ENCODE data around the gene TAF1A. TPM values are rescaled to one million over a fixed set of nuclear protein-coding genes. Genes with fewer than 3 reads are reported as not detected.

Gene TAF1A
- total RNA-seq, 4 donors from 2014 or later, result 1.3 to 3.9 (median 2.5) TPM

DNA sequence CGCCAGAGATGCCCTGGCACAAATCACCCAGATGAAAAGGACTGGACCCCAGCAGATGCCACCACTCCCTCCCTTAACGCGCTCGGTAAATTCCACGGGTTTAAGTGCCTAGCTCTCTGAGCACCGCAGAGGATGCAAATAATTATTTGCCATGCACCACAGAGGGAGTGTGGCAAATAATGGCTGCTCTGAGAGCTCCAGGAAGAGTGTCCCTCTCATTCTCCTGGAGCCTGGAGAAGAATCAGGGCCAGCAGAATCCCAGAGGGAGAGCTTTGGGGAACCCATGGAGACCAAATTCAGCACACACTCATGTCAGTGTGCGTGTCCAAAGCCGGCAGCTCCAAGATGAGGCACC is 42.5 kb downstream of the TAF1A start:
- no peaks in the 10 kb centered on the region for H3K9me3 ChIP-seq
- 56% methylated on average over 7 of the region's 8 CpGs for WGBS
- TF ChIP-seq, protein P1, sequence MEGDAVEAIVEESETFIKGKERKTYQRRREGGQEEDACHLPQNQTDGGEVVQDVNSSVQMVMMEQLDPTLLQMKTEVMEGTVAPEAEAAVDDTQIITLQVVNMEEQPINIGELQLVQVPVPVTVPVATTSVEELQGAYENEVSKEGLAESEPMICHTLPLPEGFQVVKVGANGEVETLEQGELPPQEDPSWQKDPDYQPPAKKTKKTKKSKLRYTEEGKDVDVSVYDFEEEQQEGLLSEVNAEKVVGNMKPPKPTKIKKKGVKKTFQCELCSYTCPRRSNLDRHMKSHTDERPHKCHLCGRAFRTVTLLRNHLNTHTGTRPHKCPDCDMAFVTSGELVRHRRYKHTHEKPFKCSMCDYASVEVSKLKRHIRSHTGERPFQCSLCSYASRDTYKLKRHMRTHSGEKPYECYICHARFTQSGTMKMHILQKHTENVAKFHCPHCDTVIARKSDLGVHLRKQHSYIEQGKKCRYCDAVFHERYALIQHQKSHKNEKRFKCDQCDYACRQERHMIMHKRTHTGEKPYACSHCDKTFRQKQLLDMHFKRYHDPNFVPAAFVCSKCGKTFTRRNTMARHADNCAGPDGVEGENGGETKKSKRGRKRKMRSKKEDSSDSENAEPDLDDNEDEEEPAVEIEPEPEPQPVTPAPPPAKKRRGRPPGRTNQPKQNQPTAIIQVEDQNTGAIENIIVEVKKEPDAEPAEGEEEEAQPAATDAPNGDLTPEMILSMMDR (IDR thresholded peaks at IDR 0.05), result no peak
- TF ChIP-seq POLR2AphosphoS5 (IDR thresholded peaks at IDR 0.05) (no peak), POLR2A (IDR thresholded peaks at IDR 0.05) (no peak), EP300 (IDR thresholded peaks at IDR 0.05) (no peak)
- no peak overlapping the region for H3K27ac ChIP-seq
- H3K27me3 ChIP-seq, result peaks cover 14% of the 10 kb centered on the region
- H3K36me3 ChIP-seq, result no peaks in the 10 kb centered on the region
- H3K4me1 ChIP-seq, result peaks cover 13% of the 10 kb centered on the region
- no peak overlapping the region for H3K4me3 ChIP-seq
- DNase-seq (ENCODE audit: low spot score in 2 of 2), result no peak

DNA sequence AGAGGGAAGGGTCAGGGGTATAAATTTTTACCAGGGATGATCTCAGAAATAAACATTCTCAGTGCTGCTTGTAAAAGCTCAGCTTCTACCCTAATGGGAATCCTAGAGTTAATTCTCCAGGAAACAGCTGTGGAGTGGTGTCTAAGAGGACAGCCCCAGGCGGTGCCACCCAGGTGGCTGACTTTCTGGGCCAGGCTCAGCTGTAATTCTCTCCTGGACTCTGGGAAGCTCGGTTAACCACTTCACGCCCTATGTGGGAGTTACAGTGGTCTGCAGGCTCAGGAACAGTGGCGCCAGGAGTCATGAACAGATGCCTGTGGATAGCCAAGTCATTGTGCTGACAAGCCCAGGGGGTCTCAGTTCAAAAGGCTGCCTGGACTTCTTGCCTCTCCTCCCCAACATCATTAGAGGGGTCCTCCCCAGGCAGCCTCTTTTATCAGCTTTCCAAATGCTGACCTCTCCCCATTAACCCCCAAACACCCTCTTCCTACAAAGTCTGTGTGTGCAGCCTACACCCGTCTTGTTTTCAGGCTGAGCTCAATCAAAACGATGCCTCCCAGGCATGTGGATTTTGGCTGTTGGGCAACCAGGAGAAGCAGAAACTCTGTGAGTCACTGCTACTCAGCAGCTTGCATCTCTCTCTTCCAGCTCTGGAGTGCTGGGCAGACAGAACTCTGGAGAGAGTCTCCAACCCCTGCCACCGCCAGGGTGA is 43.0 kb downstream of the TAF1A start:
- no peak overlapping the region for H3K27ac ChIP-seq
- DNase-seq (ENCODE audit: low spot score in 2 of 2), result no peak
- no peaks in the 10 kb centered on the region for H3K36me3 ChIP-seq
- TF ChIP-seq EP300 (IDR thresholded peaks at IDR 0.05), result no peak
- no peak for TF ChIP-seq POLR2AphosphoS5 (IDR thresholded peaks at IDR 0.05)
- TF ChIP-seq, protein P1 (IDR thresholded peaks at IDR 0.05), result no peak
- no peak for TF ChIP-seq POLR2A (IDR thresholded peaks at IDR 0.05)
- WGBS, result 6% methylated on average over 6 of the region's 7 CpGs
- peaks cover 14% of the 10 kb centered on the region for H3K27me3 ChIP-seq
- H3K4me3 ChIP-seq, result no peak overlapping the region
- H3K4me1 ChIP-seq, result peaks cover 13% of the 10 kb centered on the region
- H3K9me3 ChIP-seq, result no peaks in the 10 kb centered on the region

DNA sequence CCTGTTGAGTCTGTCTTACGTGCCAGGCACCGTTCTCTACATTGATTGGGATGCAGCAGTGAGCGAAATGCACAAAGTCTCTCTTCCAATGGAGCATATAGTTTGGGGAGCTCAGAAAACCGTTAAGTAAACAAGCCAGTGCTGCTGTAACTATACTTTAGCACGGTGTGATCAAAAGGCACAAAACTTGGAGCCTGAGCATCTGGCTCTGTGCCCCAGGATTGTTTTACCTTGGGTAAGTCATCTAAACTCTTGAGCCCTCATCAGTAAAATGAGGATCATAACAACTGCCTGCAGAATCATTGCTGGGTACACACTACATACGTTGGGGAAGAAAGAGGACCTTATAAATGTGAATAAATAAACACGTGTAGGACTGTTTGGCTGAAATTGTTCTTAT is 43.6 kb downstream of the TAF1A start:
- H3K27ac ChIP-seq, result no peak overlapping the region
- no peaks in the 10 kb centered on the region for H3K9me3 ChIP-seq
- TF ChIP-seq, protein P1 (IDR thresholded peaks at IDR 0.05), result no peak
- peaks cover 14% of the 10 kb centered on the region for H3K27me3 ChIP-seq
- H3K36me3 ChIP-seq, result no peaks in the 10 kb centered on the region
- H3K4me1 ChIP-seq, result peaks cover 13% of the 10 kb centered on the region
- no peak overlapping the region for H3K4me3 ChIP-seq
- 63% methylated on average over 7 of the region's 7 CpGs for WGBS
- DNase-seq (ENCODE audit: low spot score in 2 of 2), result no peak

DNA sequence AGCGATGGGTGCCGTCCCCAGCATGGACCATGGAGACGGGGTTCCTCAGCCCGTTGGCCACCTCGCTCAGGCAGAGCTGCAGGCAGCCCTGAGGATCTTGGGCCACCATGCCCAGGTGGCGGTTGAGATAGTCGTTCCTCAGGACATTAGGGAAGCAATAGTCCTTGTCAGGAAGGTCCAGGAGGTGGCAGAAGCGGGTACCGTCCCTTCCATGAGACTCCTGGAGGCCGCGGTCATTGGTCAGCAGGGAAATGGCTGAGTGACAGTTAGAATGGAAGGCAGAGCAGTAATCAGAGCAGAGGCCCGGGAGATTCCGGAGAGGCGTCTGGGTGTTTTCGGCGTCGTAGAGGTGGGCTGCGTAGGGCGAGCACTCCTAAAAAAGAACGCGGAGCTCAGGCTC is 45.9 kb downstream of the TAF1A start:
- Histone ChIP-seq H3K4me3 (no peak overlapping the region), H3K27ac (no peak overlapping the region), H3K4me1 (peaks cover 13% of the 10 kb centered on the region), H3K9me3 (no peaks in the 10 kb centered on the region), H3K36me3 (no peaks in the 10 kb centered on the region), H3K27me3 (peaks cover 14% of the 10 kb centered on the region)
- WGBS, result 92% methylated on average over 21 of the region's 21 CpGs
- DNase-seq (ENCODE audit: low spot score in 2 of 2), result no peak
- TF ChIP-seq EP300 (IDR thresholded peaks at IDR 0.05) (no peak), POLR2A (IDR thresholded peaks at IDR 0.05) (no peak), POLR2AphosphoS5 (IDR thresholded peaks at IDR 0.05) (no peak)
- TF ChIP-seq, protein P1 (IDR thresholded peaks at IDR 0.05), result no peak

DNA sequence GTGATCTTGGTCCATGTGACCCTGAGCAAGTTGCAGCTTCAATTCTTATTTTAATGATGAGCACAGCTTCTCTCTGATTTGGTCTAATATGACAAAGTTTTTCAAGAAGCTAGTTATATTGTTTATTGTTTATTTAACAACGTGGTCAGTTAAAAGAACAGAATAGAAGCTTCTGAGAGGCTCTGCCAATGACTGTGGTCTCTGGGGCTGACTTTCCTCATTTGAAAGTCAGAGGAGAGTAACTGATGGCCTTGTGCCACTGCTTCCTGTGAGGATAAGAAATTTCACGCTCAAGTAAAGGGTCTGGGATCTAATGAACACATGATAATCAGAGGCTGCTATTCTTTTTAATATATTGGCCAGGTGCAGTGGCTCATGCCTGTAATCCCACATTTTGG is 49.1 kb downstream of the TAF1A start:
- DNase-seq (ENCODE audit: low spot score in 2 of 2), result no peak
- Histone ChIP-seq H3K4me3 (no peak overlapping the region), H3K36me3 (no peaks in the 10 kb centered on the region), H3K27me3 (peaks cover 8% of the 10 kb centered on the region), H3K4me1 (no peaks in the 10 kb centered on the region), H3K9me3 (no peaks in the 10 kb centered on the region), H3K27ac (no peak overlapping the region)
- TF ChIP-seq EP300 (IDR thresholded peaks at IDR 0.05), result no peak
- no peak for TF ChIP-seq POLR2AphosphoS5 (IDR thresholded peaks at IDR 0.05)
- TF ChIP-seq, protein P1 (IDR thresholded peaks at IDR 0.05), result no peak
- TF ChIP-seq POLR2A (IDR thresholded peaks at IDR 0.05), result no peak
- 61% methylated on average over 2 of the region's 2 CpGs for WGBS

Measured in suprapubic skin (tissue), 4 donors.